HepG2 (cell line): ENCODE results near the gene CRYBA1. TPM values are rescaled to one million over a fixed set of nuclear protein-coding genes. Genes with fewer than 3 reads are reported as not detected.

ENCODE experiments used
- CENPX ChIP-seq: sonication (generic); formaldehyde crosslinking; IDR thresholded peaks from 2 replicates; pipeline ENCODE4 v1.9.0; 2021; ENCODE audit warnings: mild to moderate bottlenecking, missing genetic modification reagents, moderate library complexity
- HBP1 ChIP-seq: IDR thresholded peaks from 2 replicates; pipeline ENCODE4 v1.6.1; 2016; ENCODE audit warnings: low read depth, control low read depth
- HDAC6 ChIP-seq: fragments of 200-600 bp; sonication (generic); IDR thresholded peaks from 2 replicates; pipeline ENCODE4 v1.7.0; 2017; ENCODE audit warnings: mild to moderate bottlenecking, antibody characterized with exemption, low read length, low read depth
- MED13 ChIP-seq: sonication (generic); formaldehyde crosslinking; IDR thresholded peaks from 2 replicates; pipeline ENCODE4 v1.5.0; 2020; ENCODE audit warnings: missing genetic modification reagents
- NPAS2 ChIP-seq: sonication (generic); formaldehyde crosslinking; IDR thresholded peaks from 2 replicates; pipeline ENCODE4 v1.8.0; 2022; ENCODE audit warnings: mild to moderate bottlenecking, missing genetic modification reagents, borderline replicate concordance
- TGIF2 ChIP-seq: IDR thresholded peaks from 2 replicates; pipeline ENCODE4 v1.6.1; 2016; ENCODE audit warnings: control low read depth, missing compliant biosample characterization
- ZNF407 ChIP-seq: sonication (generic); formaldehyde crosslinking; IDR thresholded peaks from one replicate; pipeline ENCODE4 v1.5.1; 2020; ENCODE audit warnings: mild to moderate bottlenecking, missing genetic modification reagents; ENCODE audit errors: not compliant biosample characterization
- ZNF496 ChIP-seq: sonication (generic); formaldehyde crosslinking; IDR thresholded peaks from 2 replicates; pipeline ENCODE4 v1.8.1; 2023; ENCODE audit warnings: mild to moderate bottlenecking, moderate library complexity, missing genetic modification reagents; ENCODE audit not compliant: insufficient replicate concordance
- ZSCAN22 ChIP-seq: sonication (generic); formaldehyde crosslinking; IDR thresholded peaks from 2 replicates; pipeline ENCODE4 v1.4.0; 2020; ENCODE audit warnings: mild to moderate bottlenecking, missing genetic modification reagents
- polyA plus RNA-seq, 8 experiments: library from polyadenylated mRNA; depleted of rRNA in 3 of 8; stranded (reverse) in 7 of 8; unstranded in 1 of 8; fragments of >200 nt; fragmentation: Illumina TruSeq in 4 of 8; extraction: Trizol in 4 of 8; gene quantifications; 2 replicates each; pipeline versions ENCODE4 v1.2.1 to v1.2.3, GENCODE V29; 2011 to 2016; ENCODE audit warnings: low read depth in 4 of 8, missing spikeins in 1 of 8, mixed read lengths in 1 of 8; ENCODE audit not compliant: insufficient read depth in 1 of 8
- total RNA-seq, 5 experiments: library from RNA; depleted of rRNA; stranded (reverse); fragments of >200 nt; fragmentation: Illumina TruSeq; extraction: Trizol; gene quantifications; 2 replicates each; pipeline ENCODE4 v1.2.3, GENCODE V29; 2016; ENCODE audit warnings: low read depth in 1 of 5
- TF ChIP-seq, protein P1 (sequence below): sonication (generic); formaldehyde crosslinking; IDR thresholded peaks from 2 replicates; pipeline ENCODE4 v1.4.0; 2020; ENCODE audit warnings: missing genetic modification reagents, low read depth, mild to moderate bottlenecking, borderline replicate concordance
- TF ChIP-seq, protein P2 (sequence below): sonication (generic); formaldehyde crosslinking; IDR thresholded peaks from 2 replicates; pipeline ENCODE4 v1.5.1; 2020; ENCODE audit warnings: missing genetic modification reagents, mild to moderate bottlenecking, borderline replicate concordance
- TF ChIP-seq, protein P3 (sequence below): sonication (generic); formaldehyde crosslinking; IDR thresholded peaks from 2 replicates; pipeline ENCODE4 v1.5.0; 2020; ENCODE audit warnings: mild to moderate bottlenecking, missing genetic modification reagents

CRYBA1 gene
- total and polyA plus RNA-seq, 2 of the 13 experiments (the other 11 are each of a cell fraction or from before 2014, with no cell fraction given), result not detected

- TF ChIP-seq CENPX (CRISPR knock-in tag) (no peak), TGIF2 (CRISPR knock-in tag) (0 out of 2 replicates have a peak, but pooled peaks have one; percentile 43), ZNF407 (peak; percentile 52), ZNF496 (no peak), HDAC6 (no peak), ZSCAN22 (CRISPR knock-in tag) (peak; percentile 39), HBP1 (CRISPR knock-in tag) (no peak; the same call in 1 of the 2 replicates), NPAS2 (no peak), MED13 (CRISPR knock-in tag) (no peak)
- TF ChIP-seq, protein P1, sequence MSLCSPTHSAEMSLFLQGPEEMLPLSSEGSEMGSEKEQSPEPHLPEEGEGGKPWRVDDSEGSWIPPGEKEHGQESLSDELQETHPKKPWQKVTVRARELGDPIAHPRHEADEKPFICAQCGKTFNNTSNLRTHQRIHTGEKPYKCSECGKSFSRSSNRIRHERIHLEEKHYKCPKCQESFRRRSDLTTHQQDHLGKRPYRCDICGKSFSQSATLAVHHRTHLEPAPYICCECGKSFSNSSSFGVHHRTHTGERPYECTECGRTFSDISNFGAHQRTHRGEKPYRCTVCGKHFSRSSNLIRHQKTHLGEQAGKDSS (CRISPR knock-in tag), result peak; percentile 72; the same call in 1 of the 2 replicates
- TF ChIP-seq, protein P2, sequence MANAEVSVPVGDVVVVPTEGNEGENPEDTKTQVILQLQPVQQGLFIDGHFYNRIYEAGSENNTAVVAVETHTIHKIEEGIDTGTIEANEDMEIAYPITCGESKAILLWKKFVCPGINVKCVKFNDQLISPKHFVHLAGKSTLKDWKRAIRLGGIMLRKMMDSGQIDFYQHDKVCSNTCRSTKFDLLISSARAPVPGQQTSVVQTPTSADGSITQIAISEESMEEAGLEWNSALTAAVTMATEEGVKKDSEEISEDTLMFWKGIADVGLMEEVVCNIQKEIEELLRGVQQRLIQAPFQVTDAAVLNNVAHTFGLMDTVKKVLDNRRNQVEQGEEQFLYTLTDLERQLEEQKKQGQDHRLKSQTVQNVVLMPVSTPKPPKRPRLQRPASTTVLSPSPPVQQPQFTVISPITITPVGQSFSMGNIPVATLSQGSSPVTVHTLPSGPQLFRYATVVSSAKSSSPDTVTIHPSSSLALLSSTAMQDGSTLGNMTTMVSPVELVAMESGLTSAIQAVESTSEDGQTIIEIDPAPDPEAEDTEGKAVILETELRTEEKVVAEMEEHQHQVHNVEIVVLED (CRISPR knock-in tag), result peak; percentile 84
- TF ChIP-seq, protein P3, sequence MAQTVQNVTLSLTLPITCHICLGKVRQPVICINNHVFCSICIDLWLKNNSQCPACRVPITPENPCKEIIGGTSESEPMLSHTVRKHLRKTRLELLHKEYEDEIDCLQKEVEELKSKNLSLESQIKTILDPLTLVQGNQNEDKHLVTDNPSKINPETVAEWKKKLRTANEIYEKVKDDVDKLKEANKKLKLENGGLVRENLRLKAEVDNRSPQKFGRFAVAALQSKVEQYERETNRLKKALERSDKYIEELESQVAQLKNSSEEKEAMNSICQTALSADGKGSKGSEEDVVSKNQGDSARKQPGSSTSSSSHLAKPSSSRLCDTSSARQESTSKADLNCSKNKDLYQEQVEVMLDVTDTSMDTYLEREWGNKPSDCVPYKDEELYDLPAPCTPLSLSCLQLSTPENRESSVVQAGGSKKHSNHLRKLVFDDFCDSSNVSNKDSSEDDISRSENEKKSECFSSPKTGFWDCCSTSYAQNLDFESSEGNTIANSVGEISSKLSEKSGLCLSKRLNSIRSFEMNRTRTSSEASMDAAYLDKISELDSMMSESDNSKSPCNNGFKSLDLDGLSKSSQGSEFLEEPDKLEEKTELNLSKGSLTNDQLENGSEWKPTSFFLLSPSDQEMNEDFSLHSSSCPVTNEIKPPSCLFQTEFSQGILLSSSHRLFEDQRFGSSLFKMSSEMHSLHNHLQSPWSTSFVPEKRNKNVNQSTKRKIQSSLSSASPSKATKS (CRISPR knock-in tag), result no peak
Measured at GRCh38 chr17:29293890-29294579, 47.4 kb downstream of the CRYBA1 start, which contains the start of gene NUFIP2 (continued).
